ENCODE results near the gene PAX7.
"Not testable (repeated sequence)": the region's sequence is repeated elsewhere in the genome, so short reads cannot be mapped to it uniquely, and the experiment has no call there.

PAX7 gene

GRCh38 chr1:18630511-18631495 is at the start of gene PAX7:
PAX7 (plus strand) TSS chr1:18630846; CDS start chr1:18631604, 758 bp downstream.
- TF ChIP-seq, protein P1, sequence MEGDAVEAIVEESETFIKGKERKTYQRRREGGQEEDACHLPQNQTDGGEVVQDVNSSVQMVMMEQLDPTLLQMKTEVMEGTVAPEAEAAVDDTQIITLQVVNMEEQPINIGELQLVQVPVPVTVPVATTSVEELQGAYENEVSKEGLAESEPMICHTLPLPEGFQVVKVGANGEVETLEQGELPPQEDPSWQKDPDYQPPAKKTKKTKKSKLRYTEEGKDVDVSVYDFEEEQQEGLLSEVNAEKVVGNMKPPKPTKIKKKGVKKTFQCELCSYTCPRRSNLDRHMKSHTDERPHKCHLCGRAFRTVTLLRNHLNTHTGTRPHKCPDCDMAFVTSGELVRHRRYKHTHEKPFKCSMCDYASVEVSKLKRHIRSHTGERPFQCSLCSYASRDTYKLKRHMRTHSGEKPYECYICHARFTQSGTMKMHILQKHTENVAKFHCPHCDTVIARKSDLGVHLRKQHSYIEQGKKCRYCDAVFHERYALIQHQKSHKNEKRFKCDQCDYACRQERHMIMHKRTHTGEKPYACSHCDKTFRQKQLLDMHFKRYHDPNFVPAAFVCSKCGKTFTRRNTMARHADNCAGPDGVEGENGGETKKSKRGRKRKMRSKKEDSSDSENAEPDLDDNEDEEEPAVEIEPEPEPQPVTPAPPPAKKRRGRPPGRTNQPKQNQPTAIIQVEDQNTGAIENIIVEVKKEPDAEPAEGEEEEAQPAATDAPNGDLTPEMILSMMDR (conservative IDR thresholded peaks at IDR 0.05), result no peak
- no peak for TF ChIP-seq ZFX (IDR thresholded peaks at IDR 0.05)
- H3K27ac ChIP-seq, result no peak within 1 kb of the TSS

- H3K27ac ChIP-seq, result no peak overlapping the region
- TF ChIP-seq, protein P1 (conservative IDR thresholded peaks at IDR 0.05), result peak; percentile 77
- no peak for TF ChIP-seq ZFX (IDR thresholded peaks at IDR 0.05)
These were observed 49.2 kb upstream of the PAX7 start for GRCh38 chr1:18581420-18581880.

GRCh38 chr1:18582890-18583289 is 47.8 kb upstream of the PAX7 start:
- H3K27ac ChIP-seq, result no peak overlapping the region
- no peak for TF ChIP-seq ZFX (IDR thresholded peaks at IDR 0.05)
- TF ChIP-seq, protein P1 (conservative IDR thresholded peaks at IDR 0.05), result no peak

DNA sequence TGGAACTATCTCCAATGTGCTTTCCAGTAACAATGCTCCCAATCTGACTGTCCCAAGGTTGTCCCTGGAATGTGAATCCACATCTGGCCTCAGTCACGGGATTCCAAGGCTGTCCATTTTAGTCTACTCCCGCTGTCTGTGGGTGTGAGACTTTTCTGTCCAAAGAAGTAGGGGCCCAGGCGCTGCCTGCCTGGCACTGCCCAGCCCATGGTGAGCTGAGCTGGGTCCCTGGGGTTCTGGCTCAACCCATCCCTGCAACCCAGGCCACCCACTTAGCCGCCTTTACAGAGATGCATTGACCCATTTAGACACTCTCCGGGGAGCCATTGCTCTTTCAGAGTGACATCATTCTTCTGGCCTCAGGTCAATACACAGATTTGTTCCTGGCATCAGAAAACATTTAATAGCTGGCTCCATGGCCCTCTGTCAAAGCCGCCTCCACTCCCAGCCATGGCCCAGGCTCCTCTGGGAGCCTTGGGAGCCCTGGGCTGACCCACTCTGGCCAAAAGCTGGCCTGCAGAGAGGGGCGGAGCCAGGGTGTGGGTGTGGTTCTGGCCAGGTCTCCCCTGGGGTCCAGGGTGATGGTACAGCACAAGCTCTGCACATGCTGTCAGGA is 47.2 kb upstream of the PAX7 start:
- TF ChIP-seq, protein P1 (conservative IDR thresholded peaks at IDR 0.05), result no peak
- no peak for TF ChIP-seq ZFX (IDR thresholded peaks at IDR 0.05)
- no peak overlapping the region for H3K27ac ChIP-seq

DNA sequence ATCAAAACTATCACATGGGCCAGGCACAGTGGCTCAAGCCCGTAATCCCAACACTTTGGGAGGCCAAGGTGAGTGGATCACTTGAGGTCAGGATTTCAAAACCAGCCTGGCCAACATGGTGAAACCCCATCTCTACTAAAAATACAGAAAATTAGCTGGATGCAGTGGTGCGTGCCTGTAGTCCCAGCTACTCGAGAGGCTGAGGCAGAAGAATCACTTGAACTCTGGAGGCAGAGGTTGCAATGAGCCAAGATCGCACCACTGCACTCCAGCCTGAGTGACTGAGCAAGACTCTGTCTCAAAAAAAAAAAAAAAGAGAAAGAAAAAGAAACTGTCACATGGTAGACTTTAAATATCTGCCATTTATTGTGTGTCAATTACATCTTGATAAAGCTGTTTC is 44.6 kb upstream of the PAX7 start:
- not testable (repeated sequence) for H3K27ac ChIP-seq

DNA sequence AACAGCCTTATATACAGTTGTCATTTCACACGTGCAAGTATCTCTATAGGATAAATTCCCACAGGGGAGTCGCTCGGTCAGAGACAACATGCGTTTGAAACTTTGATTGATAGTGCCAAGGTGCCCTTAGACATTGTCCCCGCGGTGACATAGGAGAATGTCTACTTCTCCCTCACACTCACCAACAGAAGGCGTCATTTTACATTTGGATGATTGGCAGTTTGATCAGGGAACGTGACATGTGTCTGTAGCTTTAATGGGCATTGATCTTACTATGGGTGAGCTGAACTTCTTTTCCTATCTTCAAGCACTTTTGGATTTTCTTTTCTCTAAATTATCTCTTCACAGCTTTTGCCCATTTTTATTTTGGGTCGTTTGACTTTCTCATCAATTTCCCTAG is 42.6 kb upstream of the PAX7 start:
- H3K27ac ChIP-seq, result no peak overlapping the region
- TF ChIP-seq ZFX (IDR thresholded peaks at IDR 0.05), result no peak
- TF ChIP-seq, protein P1 (conservative IDR thresholded peaks at IDR 0.05), result no peak

DNA sequence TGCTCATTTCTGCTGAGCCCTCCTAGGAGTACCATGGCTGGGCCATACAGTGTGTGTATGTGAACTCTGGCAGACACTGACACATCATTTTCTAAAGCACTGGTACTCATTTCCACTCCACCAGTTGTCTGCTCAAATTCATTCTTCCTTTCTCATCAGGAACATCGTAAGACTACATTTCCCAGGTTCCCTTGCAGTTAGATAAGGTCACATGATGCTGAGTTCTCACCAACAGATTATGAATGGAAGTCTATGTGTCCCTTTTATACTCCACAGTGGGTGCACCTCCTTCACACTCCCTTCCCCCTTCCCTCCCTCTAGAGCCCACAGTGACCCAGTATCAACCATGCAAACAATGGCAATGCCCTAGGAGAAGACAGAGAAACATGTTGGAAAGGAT is 38.3 kb upstream of the PAX7 start:
- H3K27ac ChIP-seq, result no peak overlapping the region
- TF ChIP-seq, protein P1 (conservative IDR thresholded peaks at IDR 0.05), result no peak
- TF ChIP-seq ZFX (IDR thresholded peaks at IDR 0.05), result no peak

Measured in C4-2B (cell line).